Upper lobe of left lung (tissue), 4 donors: ENCODE measurements around the gene ZFP3.

Experiments used
- CTCF ChIP-seq, 6 experiments: fragments of 450-650 bp in 4 of 6; fragments of 200-600 bp in 2 of 6; sonication (generic) in 2 of 6; IDR thresholded peaks; one replicate each; pipeline ENCODE4 v1.5.1; 2016 to 2019; ENCODE audit warnings: antibody characterized with exemption in 6 of 6
- POLR2AphosphoS5 ChIP-seq, 2 donors: sonication (generic); formaldehyde crosslinking; IDR thresholded peaks; one replicate each; pipeline ENCODE4 v1.5.1; 2017; ENCODE audit warnings: antibody characterized with exemption in 2 of 2

- TF ChIP-seq POLR2AphosphoS5 (IDR thresholded peaks at IDR 0.05) (no peak), CTCF (IDR thresholded peaks at IDR 0.05) (no peak)
Observed at GRCh38 chr17:5118219-5118618, 40.0 kb downstream of the ZFP3 start.
